ENCODE measurements around the gene DCDC1.
A peak's percentile ranks its signal among the peaks of the same experiment; 100 is the strongest.

DCDC1 gene

GRCh38 chr11:31117038-31117437 lies 252.5 kb downstream of the DCDC1 start:
- DNase-seq (ENCODE audit: low read depth), result no peak
- no peak overlapping the region for H3K4me3 ChIP-seq (ENCODE audit: low read depth, low read length)
- TF ChIP-seq MAX (IDR thresholded peaks at IDR 0.05; ENCODE audit: low read depth, low read length), result no peak
- no peak for TF ChIP-seq MYC (IDR thresholded peaks at IDR 0.05; ENCODE audit: low read depth, low read length)
- TF ChIP-seq POLR2A (IDR thresholded peaks at IDR 0.05; ENCODE audit: extremely low read depth, insufficient read length), result no peak
- TF ChIP-seq CTCF (IDR thresholded peaks at IDR 0.05; ENCODE audit: low read depth, low read length), result no peak

GRCh38 chr11:31114442-31114841 lies 255.1 kb downstream of the DCDC1 start:
- TF ChIP-seq CTCF (IDR thresholded peaks at IDR 0.05; ENCODE audit: low read depth, low read length), result no peak
- DNase-seq (ENCODE audit: low read depth), result no peak
- no peak overlapping the region for H3K4me3 ChIP-seq (ENCODE audit: low read depth, low read length)

GRCh38 chr11:31110830-31111229 lies 258.7 kb downstream of the DCDC1 start:
- TF ChIP-seq CTCF (IDR thresholded peaks at IDR 0.05; ENCODE audit: low read depth, low read length), result no peak
- no peak for TF ChIP-seq MYC (IDR thresholded peaks at IDR 0.05; ENCODE audit: low read depth, low read length)
- TF ChIP-seq MAX (IDR thresholded peaks at IDR 0.05; ENCODE audit: low read depth, low read length), result no peak
- no peak for TF ChIP-seq POLR2A (IDR thresholded peaks at IDR 0.05; ENCODE audit: extremely low read depth, insufficient read length)
- DNase-seq (ENCODE audit: low read depth), result no peak
- H3K4me3 ChIP-seq (ENCODE audit: low read depth, low read length), result no peak overlapping the region

GRCh38 chr11:31109446-31109845 lies 260.1 kb downstream of the DCDC1 start:
- no peak overlapping the region for H3K4me3 ChIP-seq (ENCODE audit: low read depth, low read length)
- no peak for TF ChIP-seq MAX (IDR thresholded peaks at IDR 0.05; ENCODE audit: low read depth, low read length)
- TF ChIP-seq CTCF (IDR thresholded peaks at IDR 0.05; ENCODE audit: low read depth, low read length), result no peak
- no peak for TF ChIP-seq POLR2A (IDR thresholded peaks at IDR 0.05; ENCODE audit: extremely low read depth, insufficient read length)
- no peak for TF ChIP-seq MYC (IDR thresholded peaks at IDR 0.05; ENCODE audit: low read depth, low read length)
- no peak for DNase-seq (ENCODE audit: low read depth)

- no peak for TF ChIP-seq MYC (IDR thresholded peaks at IDR 0.05; ENCODE audit: low read depth, low read length)
- no peak for TF ChIP-seq MAX (IDR thresholded peaks at IDR 0.05; ENCODE audit: low read depth, low read length)
- no peak for TF ChIP-seq CTCF (IDR thresholded peaks at IDR 0.05; ENCODE audit: low read depth, low read length)
- no peak for TF ChIP-seq POLR2A (IDR thresholded peaks at IDR 0.05; ENCODE audit: extremely low read depth, insufficient read length)
- H3K4me3 ChIP-seq (ENCODE audit: low read depth, low read length), result no peak overlapping the region
- DNase-seq (ENCODE audit: low read depth), result no peak
These were observed 261.9 kb downstream of the DCDC1 start for GRCh38 chr11:31107649-31108048.

GRCh38 chr11:31106968-31107576 lies 262.5 kb downstream of the DCDC1 start:
- peak; percentile 59 for TF ChIP-seq CTCF (IDR thresholded peaks at IDR 0.05; ENCODE audit: low read depth, low read length)
- TF ChIP-seq MYC (IDR thresholded peaks at IDR 0.05; ENCODE audit: low read depth, low read length), result no peak
- TF ChIP-seq POLR2A (IDR thresholded peaks at IDR 0.05; ENCODE audit: extremely low read depth, insufficient read length), result no peak
- DNase-seq (ENCODE audit: low read depth), result peak; percentile 63

More at GRCh38 chr11:31106968-31107576, 262.5 kb downstream of the DCDC1 start:
- H3K4me3 ChIP-seq (ENCODE audit: low read depth, low read length), result no peak overlapping the region
